GM23248 (cell line): ENCODE results near the gene SNRNP40.

Experiments used
- EZH2 ChIP-seq: fragments of 200-600 bp; sonication (generic); IDR thresholded peaks from 2 replicates; pipeline ENCODE4 v1.6.1; 2018; ENCODE audit warnings: antibody characterized with exemption, mild to moderate bottlenecking; ENCODE audit not compliant: insufficient read depth, poor library complexity, severe bottlenecking
- EZH2phosphoT487 ChIP-seq: fragments of 200-600 bp; sonication (generic); IDR thresholded peaks from 2 replicates; pipeline ENCODE4 v1.6.1; 2018; ENCODE audit warnings: antibody characterized with exemption, moderate library complexity, mild to moderate bottlenecking, low read depth; ENCODE audit not compliant: insufficient read depth

- peak; percentile 51 for TF ChIP-seq EZH2
- TF ChIP-seq EZH2phosphoT487: no peak
Observed at GRCh38 chr1:31239653-31240241, 56.8 kb downstream of the SNRNP40 start, which contains the start of gene NKAIN1.
